VCaP (cell line): ENCODE data around the gene LUZP2.
"Not testable (repeated sequence)": the region's sequence is repeated elsewhere in the genome, so short reads cannot be mapped to it uniquely, and the experiment has no call there.

ENCODE experiments used
- H3K27ac ChIP-seq: fragments of 450-650 bp; 2 replicates; pipeline ENCODE4 v1.5.1; 2017
- TF ChIP-seq, protein P1 (sequence below): fragments of 450-650 bp; conservative IDR thresholded peaks from 2 replicates; pipeline ENCODE4 v1.5.1; 2017; ENCODE audit warnings: mild to moderate bottlenecking, moderate library complexity

Gene LUZP2

GRCh38 chr11:24870048-24870447 lies 373.2 kb downstream of the LUZP2 start:
- no peak overlapping the region for H3K27ac ChIP-seq
- TF ChIP-seq, protein P1, sequence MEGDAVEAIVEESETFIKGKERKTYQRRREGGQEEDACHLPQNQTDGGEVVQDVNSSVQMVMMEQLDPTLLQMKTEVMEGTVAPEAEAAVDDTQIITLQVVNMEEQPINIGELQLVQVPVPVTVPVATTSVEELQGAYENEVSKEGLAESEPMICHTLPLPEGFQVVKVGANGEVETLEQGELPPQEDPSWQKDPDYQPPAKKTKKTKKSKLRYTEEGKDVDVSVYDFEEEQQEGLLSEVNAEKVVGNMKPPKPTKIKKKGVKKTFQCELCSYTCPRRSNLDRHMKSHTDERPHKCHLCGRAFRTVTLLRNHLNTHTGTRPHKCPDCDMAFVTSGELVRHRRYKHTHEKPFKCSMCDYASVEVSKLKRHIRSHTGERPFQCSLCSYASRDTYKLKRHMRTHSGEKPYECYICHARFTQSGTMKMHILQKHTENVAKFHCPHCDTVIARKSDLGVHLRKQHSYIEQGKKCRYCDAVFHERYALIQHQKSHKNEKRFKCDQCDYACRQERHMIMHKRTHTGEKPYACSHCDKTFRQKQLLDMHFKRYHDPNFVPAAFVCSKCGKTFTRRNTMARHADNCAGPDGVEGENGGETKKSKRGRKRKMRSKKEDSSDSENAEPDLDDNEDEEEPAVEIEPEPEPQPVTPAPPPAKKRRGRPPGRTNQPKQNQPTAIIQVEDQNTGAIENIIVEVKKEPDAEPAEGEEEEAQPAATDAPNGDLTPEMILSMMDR, result no peak

GRCh38 chr11:24872186-24872585 lies 375.3 kb downstream of the LUZP2 start:
- H3K27ac ChIP-seq, result no peak overlapping the region
- TF ChIP-seq, protein P1, result no peak

DNA sequence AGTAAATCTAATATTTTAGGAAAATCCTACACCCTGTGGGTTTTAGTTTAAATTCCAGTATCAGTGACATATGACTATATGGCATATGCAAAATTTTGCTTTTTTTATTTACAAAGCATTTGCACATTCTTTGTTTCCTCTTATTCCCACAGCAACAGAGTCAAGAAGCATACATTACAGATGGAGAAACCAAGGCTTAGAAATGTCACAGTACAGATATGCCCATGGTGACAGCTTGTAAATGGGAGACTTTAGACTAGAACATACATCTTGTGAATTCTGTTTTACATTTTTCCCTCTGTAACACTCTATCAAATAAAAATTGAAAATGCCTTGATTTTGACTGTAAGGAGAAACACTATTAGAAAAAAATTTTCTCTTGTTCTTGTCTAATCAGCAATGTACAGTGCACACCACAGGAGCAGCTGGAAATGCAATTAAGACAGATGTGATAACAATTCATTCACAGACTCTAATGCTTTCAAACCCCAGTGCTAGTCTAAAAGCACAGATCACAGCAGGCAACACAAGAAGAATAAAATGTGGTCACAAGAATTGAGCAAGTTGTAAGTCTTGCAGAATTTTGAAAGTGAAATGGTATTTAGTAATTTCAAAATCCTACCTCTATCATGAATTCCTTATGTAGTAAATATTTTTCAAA lies 375.9 kb downstream of the LUZP2 start:
- TF ChIP-seq, protein P1, result no peak
- H3K27ac ChIP-seq, result no peak overlapping the region

DNA sequence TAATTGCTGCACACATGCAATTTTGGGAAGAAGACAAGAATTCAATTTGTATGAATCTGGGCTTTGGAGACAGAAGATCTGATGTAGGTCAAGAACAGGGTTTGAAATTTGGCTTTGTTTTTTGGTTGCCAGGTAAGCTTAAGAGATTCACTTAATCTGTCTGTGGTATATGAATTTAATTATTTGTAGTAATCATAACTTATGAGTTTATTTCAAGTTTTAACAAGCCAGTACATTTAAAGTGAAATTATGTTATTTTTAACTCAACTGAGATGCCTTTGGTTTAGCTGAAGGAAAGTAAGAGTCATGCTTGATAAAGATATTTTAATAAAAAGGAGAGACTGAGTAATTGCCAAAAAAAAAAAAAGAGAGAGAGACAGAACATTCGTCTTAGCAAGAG lies 384.1 kb downstream of the LUZP2 start:
- TF ChIP-seq, protein P1, result no peak

GRCh38 chr11:24885580-24886173 lies 388.8 kb downstream of the LUZP2 start:
- TF ChIP-seq, protein P1, result no peak
- H3K27ac ChIP-seq, result peak overlapping the region; percentile 69

More for the DNA sequence above, 384.1 kb downstream of the LUZP2 start:
- no peak overlapping the region for H3K27ac ChIP-seq

GRCh38 chr11:24886880-24887619 lies 390.2 kb downstream of the LUZP2 start:
- H3K27ac ChIP-seq, result peak overlapping the region; percentile 69
- TF ChIP-seq, protein P1, result no peak

- no peak overlapping the region for H3K27ac ChIP-seq
- TF ChIP-seq, protein P1, result no peak
Observed at GRCh38 chr11:24890426-24890825, 393.6 kb downstream of the LUZP2 start.

GRCh38 chr11:24891845-24892492 lies 395.1 kb downstream of the LUZP2 start:
- not testable (repeated sequence) for H3K27ac ChIP-seq
